Measurements from ENCODE around the gene APOBEC3F. TPM values are rescaled to one million over a fixed set of nuclear protein-coding genes. Genes with fewer than 3 reads are reported as not detected.
"Not testable (repeated sequence)": the region's sequence is repeated elsewhere in the genome, so short reads cannot be mapped to it uniquely, and the experiment has no call there.

APOBEC3F gene
- polyA plus RNA-seq, 1 of the 3 experiments (the other 2 are of a cell fraction), result 3.8 TPM

DNA sequence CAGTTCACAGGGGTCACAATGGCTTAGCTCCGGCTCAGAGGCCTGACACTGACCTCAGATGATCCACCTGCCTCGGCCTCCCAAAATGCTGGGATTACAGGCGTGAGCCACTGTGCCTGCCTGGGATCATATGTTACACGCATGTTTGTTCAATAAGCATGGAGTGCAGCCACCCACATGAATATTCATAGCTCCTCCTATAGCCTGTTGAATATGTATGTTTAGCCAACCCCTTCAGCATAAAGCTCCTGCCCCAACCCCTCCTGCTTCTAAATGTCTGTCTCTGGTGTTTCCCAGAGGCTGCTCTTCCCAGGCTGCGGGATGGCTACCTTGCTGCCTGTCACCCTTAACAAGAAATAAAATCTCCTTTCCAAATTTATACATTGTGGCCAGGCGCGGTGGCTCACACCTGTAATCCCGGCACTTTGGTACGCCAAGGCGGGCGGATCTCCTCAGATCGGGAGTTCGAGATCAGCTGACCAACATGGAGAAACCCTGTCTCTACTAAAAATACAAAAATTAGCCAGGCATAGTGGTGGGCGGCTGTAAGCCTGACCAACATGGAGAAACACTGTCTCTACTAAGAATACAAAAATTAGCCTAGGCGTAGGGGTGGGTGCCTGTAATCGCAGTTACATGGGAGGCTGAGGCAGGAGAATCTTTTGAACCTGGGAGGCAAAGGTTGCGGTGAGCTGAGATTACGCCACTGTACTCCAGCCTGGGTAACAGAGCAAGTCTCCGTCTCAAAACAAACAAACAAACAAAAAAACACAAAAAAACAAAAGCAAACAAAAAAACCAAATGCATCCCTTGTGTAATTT lies 1.1 kb upstream of the APOBEC3F start:
- Histone ChIP-seq H4K20me1 (ENCODE audit: insufficient read depth) (no peaks in the 10 kb centered on the region), H3K79me2 (ENCODE audit: insufficient read depth) (peaks cover 6% of the 10 kb centered on the region; the same call in 1 of the 2 replicates), H3K9ac (no peak overlapping the region), H3K27me3 (ENCODE audit: insufficient read depth) (no peaks in the 10 kb centered on the region), H3K4me3 (ENCODE audit: low read depth in 2 of 2, low read length in 1 of 2) (no peak overlapping the region), H3K4me1 (ENCODE audit: control insufficient read depth in 1 of 2, insufficient read depth in 2 of 2, low read depth in 1 of 2, low read length in 1 of 2) (no peaks in the 10 kb centered on the region; a peak in 1 of 4 replicates), H3K27ac (ENCODE audit: low read depth in 2 of 2, low read length in 1 of 2) (no peak overlapping the region), H3F3A (replicated peaks; ENCODE audit: insufficient read depth) (no peaks in the 10 kb centered on the region), H3K9me2 (no peaks in the 10 kb centered on the region), H3K9me3 (no peaks in the 10 kb centered on the region), H2AFZ (ENCODE audit: low read depth) (no peak overlapping the region), H3K36me3 (replicated peaks in 1 of 2; ENCODE audit: control insufficient read depth in 1 of 2, insufficient read depth in 2 of 2, low read length in 1 of 2) (no peaks in the 10 kb centered on the region), H3K4me2 (0 out of 2 replicates have a peak overlapping the region, but pooled peaks have one; percentile 24)
- DNase-seq, result no peak
- ChIA-PET POLR2A (no interaction called here), CTCF (no interaction called here)
- TF ChIP-seq ELF1 (IDR thresholded peaks at IDR 0.05), result no peak
- no peak for TF ChIP-seq GABPA (IDR thresholded peaks at IDR 0.05; ENCODE audit: low read depth)
- no peak for TF ChIP-seq SIN3A (IDR thresholded peaks at IDR 0.05; ENCODE audit: borderline replicate concordance, low read depth, low read length)
- no peak for TF ChIP-seq TEAD4 (IDR thresholded peaks at IDR 0.05; ENCODE audit: borderline replicate concordance, insufficient read depth)
- no peak for TF ChIP-seq RFX5 (IDR thresholded peaks at IDR 0.05; ENCODE audit: low read length)
- no peak for TF ChIP-seq RXRA (IDR thresholded peaks at IDR 0.05; ENCODE audit: borderline replicate concordance, low read depth)
- 97% methylated on average over 15 of the region's 19 CpGs for WGBS (ENCODE audit: low lambda C conversion rate)

GRCh38 chr22:39040155-39040537 lies 518 bp upstream of the APOBEC3F start:
- H3K27ac ChIP-seq (ENCODE audit: low read depth in 2 of 2, low read length in 1 of 2); H3K79me2 ChIP-seq (ENCODE audit: insufficient read depth); H3K27me3 ChIP-seq (ENCODE audit: insufficient read depth); CTCF ChIA-PET; H3K9ac ChIP-seq; H2AFZ ChIP-seq (ENCODE audit: low read depth); H3K9me2 ChIP-seq; H3K36me3 ChIP-seq (replicated peaks in 1 of 2; ENCODE audit: control insufficient read depth in 1 of 2, insufficient read depth in 2 of 2, low read length in 1 of 2); H3K4me1 ChIP-seq (ENCODE audit: control insufficient read depth in 1 of 2, insufficient read depth in 2 of 2, low read depth in 1 of 2, low read length in 1 of 2); DNase-seq; POLR2A ChIA-PET; H4K20me1 ChIP-seq (ENCODE audit: insufficient read depth); H3F3A ChIP-seq (replicated peaks; ENCODE audit: insufficient read depth); H3K9me3 ChIP-seq: not testable (repeated sequence)
- 93% methylated on average over 2 of the region's 14 CpGs for whole genome bisulfite sequencing (ENCODE audit: low lambda C conversion rate)
- Histone ChIP-seq H3K4me2 (0 out of 2 replicates have a peak overlapping the region, but pooled peaks have one; percentile 24), H3K4me3 (ENCODE audit: low read depth in 2 of 2, low read length in 1 of 2) (peak overlapping the region in 1 of 2 experiments; percentile 16; a peak in 2 of 4 replicates)

DNA sequence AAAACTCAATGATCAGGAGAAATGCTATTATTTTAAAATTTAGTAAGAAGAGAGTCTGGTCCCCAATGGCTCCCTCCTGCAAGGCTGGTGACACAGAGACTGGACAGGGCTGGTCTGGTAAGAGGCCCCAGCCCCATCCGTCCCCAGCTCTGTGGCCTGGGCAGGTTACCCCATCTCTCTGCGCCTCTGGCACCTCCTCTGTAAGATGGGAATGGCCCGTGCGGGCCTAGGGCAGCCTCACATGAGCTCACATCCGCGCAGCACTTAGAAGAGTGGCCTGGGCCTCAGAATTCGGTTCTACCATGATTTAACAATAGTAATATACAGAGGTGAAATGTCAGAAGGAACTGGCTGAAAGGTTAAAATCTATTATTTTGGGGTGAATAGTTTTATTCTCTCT lies 1.2 kb downstream of the APOBEC3F start:
- DNase-seq, result no peak
- POLR2A ChIA-PET, result no interaction called here
- Histone ChIP-seq H4K20me1 (ENCODE audit: insufficient read depth) (no peaks in the 10 kb centered on the region), H2AFZ (ENCODE audit: low read depth) (no peak overlapping the region), H3K9ac (no peak overlapping the region), H3K79me2 (ENCODE audit: insufficient read depth) (peaks cover 6% of the 10 kb centered on the region; the same call in 1 of the 2 replicates), H3K4me2 (no peak overlapping the region), H3F3A (replicated peaks; ENCODE audit: insufficient read depth) (no peaks in the 10 kb centered on the region), H3K4me1 (ENCODE audit: control insufficient read depth in 1 of 2, insufficient read depth in 2 of 2, low read depth in 1 of 2, low read length in 1 of 2) (no peaks in the 10 kb centered on the region; a peak in 1 of 4 replicates), H3K36me3 (replicated peaks in 1 of 2; ENCODE audit: control insufficient read depth in 1 of 2, insufficient read depth in 2 of 2, low read length in 1 of 2) (no peaks in the 10 kb centered on the region), H3K9me3 (no peaks in the 10 kb centered on the region), H3K4me3 (ENCODE audit: low read depth in 2 of 2, low read length in 1 of 2) (no peak overlapping the region), H3K27ac (ENCODE audit: low read depth in 2 of 2, low read length in 1 of 2) (no peak overlapping the region), H3K9me2 (no peaks in the 10 kb centered on the region), H3K27me3 (ENCODE audit: insufficient read depth) (no peaks in the 10 kb centered on the region)
- WGBS (ENCODE audit: low lambda C conversion rate), result 99% methylated on average over 6 of the region's 7 CpGs
- CTCF ChIA-PET, result no interaction called here
- TF ChIP-seq YY1 (IDR thresholded peaks at IDR 0.05; ENCODE audit: low read depth), result no peak
- no peak for TF ChIP-seq MAX (IDR thresholded peaks at IDR 0.05; ENCODE audit: low read depth)
- no peak for TF ChIP-seq JUND (IDR thresholded peaks at IDR 0.05)

DNA sequence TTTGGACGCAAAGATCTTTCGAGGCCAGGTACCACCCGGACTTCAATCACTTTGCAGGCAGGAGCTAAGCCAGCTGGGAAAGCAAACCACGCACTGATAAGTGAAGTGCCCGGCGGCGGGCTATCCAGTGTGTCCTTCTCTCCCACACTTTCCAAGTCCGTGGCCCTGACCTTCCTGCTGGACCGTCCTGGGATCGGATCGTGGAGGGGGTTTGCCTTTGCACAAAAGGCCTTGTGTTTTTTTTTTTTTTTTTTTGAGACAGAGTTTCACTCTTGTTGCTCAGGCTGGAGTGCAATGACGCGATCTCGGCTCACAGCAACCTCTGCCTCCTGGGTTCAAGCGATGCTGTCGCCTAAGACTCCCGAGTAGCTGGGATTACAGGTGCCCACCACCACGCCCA lies 2.4 kb downstream of the APOBEC3F start:
- CTCF ChIA-PET, result interaction anchor here (1.5 kb wide), 1 partner anchor 35 kb away, joined by 4 read pairs; the partner anchor contains the start of gene APOBEC3G

GRCh38 chr22:39045136-39045535 lies 4.5 kb downstream of the APOBEC3F start:
- H3K9me3 ChIP-seq; H3K9ac ChIP-seq; H3K27me3 ChIP-seq (ENCODE audit: insufficient read depth); H2AFZ ChIP-seq (ENCODE audit: low read depth); H3K9me2 ChIP-seq; H3K36me3 ChIP-seq (replicated peaks in 1 of 2; ENCODE audit: control insufficient read depth in 1 of 2, insufficient read depth in 2 of 2, low read length in 1 of 2); H3K4me1 ChIP-seq (ENCODE audit: control insufficient read depth in 1 of 2, insufficient read depth in 2 of 2, low read depth in 1 of 2, low read length in 1 of 2); POLR2A ChIA-PET; H4K20me1 ChIP-seq (ENCODE audit: insufficient read depth); H3F3A ChIP-seq (replicated peaks; ENCODE audit: insufficient read depth); H3K27ac ChIP-seq (ENCODE audit: low read depth in 2 of 2, low read length in 1 of 2); H3K79me2 ChIP-seq (ENCODE audit: insufficient read depth); CTCF ChIA-PET; DNase-seq; H3K4me3 ChIP-seq (ENCODE audit: low read depth in 2 of 2, low read length in 1 of 2); H3K4me2 ChIP-seq: not testable (repeated sequence)
- WGBS (ENCODE audit: low lambda C conversion rate), result 94% methylated on average over 8 of the region's 14 CpGs

More for the DNA sequence above, 2.4 kb downstream of the APOBEC3F start:
- H3K9me2 ChIP-seq; H3K9ac ChIP-seq; H3K9me3 ChIP-seq; H3K4me1 ChIP-seq (ENCODE audit: control insufficient read depth in 1 of 2, insufficient read depth in 2 of 2, low read depth in 1 of 2, low read length in 1 of 2); H3K27ac ChIP-seq (ENCODE audit: low read depth in 2 of 2, low read length in 1 of 2); DNase-seq; H3K79me2 ChIP-seq (ENCODE audit: insufficient read depth); H3K36me3 ChIP-seq (replicated peaks in 1 of 2; ENCODE audit: control insufficient read depth in 1 of 2, insufficient read depth in 2 of 2, low read length in 1 of 2); H3K4me3 ChIP-seq (ENCODE audit: low read depth in 2 of 2, low read length in 1 of 2); H2AFZ ChIP-seq (ENCODE audit: low read depth); H4K20me1 ChIP-seq (ENCODE audit: insufficient read depth); H3F3A ChIP-seq (replicated peaks; ENCODE audit: insufficient read depth); H3K27me3 ChIP-seq (ENCODE audit: insufficient read depth); POLR2A ChIA-PET; H3K4me2 ChIP-seq: not testable (repeated sequence)
- 98% methylated on average over 14 of the region's 18 CpGs for WGBS (ENCODE audit: low lambda C conversion rate)
